Astrocyte (in vitro differentiated cells and primary cell): ENCODE measurements around the gene POU3F2. TPM values are rescaled to one million over a fixed set of nuclear protein-coding genes. Genes with fewer than 3 reads are reported as not detected.

Experiments
- DNase-seq: peaks from one replicate; pipeline ENCODE4 v3.0.0-alpha.2; 2010; ENCODE audit warnings: low read depth
- FAIRE-seq: peaks from 2 replicates; lab custom pipeline; 2011; peaks lifted over from hg19 to GRCh38; lab: Jason Lieb, UNC
- H2AFZ ChIP-seq: 2 replicates; pipeline ENCODE4 v1.6.0; 2012; ENCODE audit warnings: low read depth, low read length, inconsistent platforms
- H3K27ac ChIP-seq: 2 replicates; pipeline ENCODE4 v1.5.1; 2011; ENCODE audit warnings: low read depth, low read length, inconsistent platforms
- H3K27me3 ChIP-seq: 2 replicates; pipeline ENCODE4 v1.6.0; 2011; ENCODE audit warnings: low read length, inconsistent platforms; ENCODE audit not compliant: insufficient read depth
- H3K36me3 ChIP-seq: 2 replicates; pipeline ENCODE4 v1.5.1; 2011; ENCODE audit warnings: low read length, inconsistent platforms; ENCODE audit not compliant: insufficient read depth
- H3K4me1 ChIP-seq: 2 replicates; pipeline ENCODE4 v1.5.1; 2011; ENCODE audit warnings: low read length, inconsistent platforms; ENCODE audit not compliant: insufficient read depth
- H3K4me2 ChIP-seq: 2 replicates; pipeline ENCODE4 v1.6.0; 2012; ENCODE audit warnings: low read length, inconsistent platforms
- H3K4me3 ChIP-seq: 2 replicates; pipeline ENCODE4 v1.5.1; 2011; ENCODE audit warnings: low read depth, mild to moderate bottlenecking, low read length, inconsistent platforms; ENCODE audit not compliant: insufficient read depth
- H3K79me2 ChIP-seq: 2 replicates; pipeline ENCODE4 v1.6.0; 2012; ENCODE audit warnings: mild to moderate bottlenecking, low read length, inconsistent platforms; ENCODE audit not compliant: insufficient read depth
- H3K9ac ChIP-seq: 2 replicates; pipeline ENCODE4 v1.6.0; 2012; ENCODE audit warnings: mild to moderate bottlenecking, low read length, inconsistent platforms
- H3K9me3 ChIP-seq: 2 replicates; pipeline ENCODE4 v1.5.1; 2012; ENCODE audit warnings: low read depth, mild to moderate bottlenecking, low read length, inconsistent platforms; ENCODE audit not compliant: insufficient read depth
- H4K20me1 ChIP-seq: 2 replicates; pipeline ENCODE4 v1.6.0; 2012; ENCODE audit warnings: low read length, inconsistent platforms; ENCODE audit not compliant: insufficient read depth
- H3K27ac Mint-ChIP-seq: one replicate; pipeline ENCODE4 v1.8.0; 2021; ENCODE audit warnings: mild to moderate bottlenecking, mixed read lengths; ENCODE audit not compliant: unreplicated experiment
- H3K27me3 Mint-ChIP-seq: one replicate; pipeline ENCODE4 v1.8.0; 2021; ENCODE audit warnings: low read depth, mixed read lengths; ENCODE audit not compliant: unreplicated experiment
- H3K36me3 Mint-ChIP-seq: one replicate; pipeline ENCODE4 v1.8.0; 2021; ENCODE audit warnings: low read depth, mixed read lengths; ENCODE audit not compliant: unreplicated experiment
- H3K4me1 Mint-ChIP-seq: one replicate; pipeline ENCODE4 v1.8.0; 2021; ENCODE audit warnings: low read depth, mixed read lengths; ENCODE audit not compliant: unreplicated experiment
- H3K4me3 Mint-ChIP-seq: one replicate; pipeline ENCODE4 v1.8.0; 2021; ENCODE audit warnings: mild to moderate bottlenecking, moderate library complexity, mixed read lengths; ENCODE audit not compliant: unreplicated experiment
- H3K9me3 Mint-ChIP-seq: one replicate; pipeline ENCODE4 v1.8.0; 2021; ENCODE audit warnings: mild to moderate bottlenecking, mixed read lengths; ENCODE audit not compliant: unreplicated experiment
- CTCF ChIP-seq: IDR thresholded peaks from 2 replicates; pipeline ENCODE4 v1.5.1; 2011; ENCODE audit warnings: low read depth, mild to moderate bottlenecking, inconsistent platforms, low read length, moderate library complexity; ENCODE audit not compliant: insufficient read depth
- EZH2 ChIP-seq: IDR thresholded peaks from 2 replicates; pipeline ENCODE4 v1.6.1; 2012; ENCODE audit warnings: mild to moderate bottlenecking, low read length, inconsistent platforms; ENCODE audit not compliant: insufficient read depth
- total RNA-seq: library from RNA; stranded (reverse); gene quantifications from 2 replicates; pipeline ENCODE4 v1.2.1, GENCODE V29; 2021

The POU3F2 gene
- total RNA-seq, 1 donor from 2014 or later = 2.1 TPM

- Histone ChIP-seq H3K79me2 (peaks cover 21% of the 10 kb centered on the region), H3K4me1 (peaks cover 7% of the 10 kb centered on the region), H3K4me2 (peak overlapping the region; percentile 96), H4K20me1 (no peaks in the 10 kb centered on the region), H3K27me3 (peaks cover 48% of the 10 kb centered on the region), H3K4me3 (no peak overlapping the region), H3K9ac (no peak overlapping the region), H2AFZ (no peak overlapping the region), H3K9me3 (no peaks in the 10 kb centered on the region), H3K27ac (no peak overlapping the region), H3K36me3 (no peaks in the 10 kb centered on the region)
- no peak for TF ChIP-seq EZH2
- H3K4me3 Mint-ChIP-seq = peak overlapping the region; percentile 81
- FAIRE-seq (no peak), DNase-seq (no peak)
- peaks cover 5% of the 10 kb centered on the region for H3K4me1 Mint-ChIP-seq
- H3K27me3 Mint-ChIP-seq = peaks cover 65% of the 10 kb centered on the region
- no peaks in the 10 kb centered on the region for H3K36me3 Mint-ChIP-seq
- H3K27ac Mint-ChIP-seq = no peak overlapping the region
- no peaks in the 10 kb centered on the region for H3K9me3 Mint-ChIP-seq
Measured at GRCh38 chr6:98846021-98846380, 11.6 kb downstream of the POU3F2 start.

GRCh38 chr6:98847416-98847778 lies 13.0 kb downstream of the POU3F2 start:
- TF ChIP-seq EZH2 (no peak), CTCF (no peak)
- Histone ChIP-seq H3K4me2 (peak overlapping the region; percentile 38), H3K4me3 (no peak overlapping the region), H3K27ac (no peak overlapping the region), H2AFZ (peak overlapping the region; percentile 17), H3K79me2 (peaks cover 11% of the 10 kb centered on the region), H3K27me3 (peaks cover 40% of the 10 kb centered on the region), H3K4me1 (peaks cover 7% of the 10 kb centered on the region), H3K9ac (no peak overlapping the region), H3K9me3 (no peaks in the 10 kb centered on the region), H4K20me1 (no peaks in the 10 kb centered on the region), H3K36me3 (no peaks in the 10 kb centered on the region)
- H3K4me3 Mint-ChIP-seq = no peak overlapping the region
- no peak overlapping the region for H3K27ac Mint-ChIP-seq
- FAIRE-seq (peak; percentile 37), DNase-seq (no peak)
- no peaks in the 10 kb centered on the region for H3K9me3 Mint-ChIP-seq
- H3K4me1 Mint-ChIP-seq = peaks cover 5% of the 10 kb centered on the region
- H3K36me3 Mint-ChIP-seq = no peaks in the 10 kb centered on the region
- peaks cover 56% of the 10 kb centered on the region for H3K27me3 Mint-ChIP-seq

- Mint-ChIP-seq H3K36me3 (no peaks in the 10 kb centered on the region), H3K27ac (no peak overlapping the region), H3K4me1 (peaks cover 5% of the 10 kb centered on the region), H3K9me3 (no peaks in the 10 kb centered on the region), H3K27me3 (peaks cover 50% of the 10 kb centered on the region), H3K4me3 (no peak overlapping the region)
- Histone ChIP-seq H3K36me3 (no peaks in the 10 kb centered on the region), H3K27ac (no peak overlapping the region), H3K27me3 (peaks cover 35% of the 10 kb centered on the region), H3K79me2 (peaks cover 6% of the 10 kb centered on the region), H2AFZ (peak overlapping the region; percentile 17), H3K4me2 (peak overlapping the region; percentile 38), H3K9ac (no peak overlapping the region), H4K20me1 (no peaks in the 10 kb centered on the region), H3K9me3 (no peaks in the 10 kb centered on the region), H3K4me3 (no peak overlapping the region), H3K4me1 (peaks cover 7% of the 10 kb centered on the region)
- FAIRE-seq = no peak
- TF ChIP-seq EZH2 (peak; percentile 62), CTCF (no peak)
- no peak for DNase-seq
Measured at GRCh38 chr6:98847779-98848538, 13.6 kb downstream of the POU3F2 start.
